Stimulated activated CD4-positive, alpha-beta T cell treated with anti-CD3 and anti-CD28 coated beads, Interleukin-1b, Interleukin-23, amount 100 ng/mL, for 4 hours (primary cell): ENCODE measurements around the gene CLEC16A.

Experiments
- DNase-seq, 2 donors: peaks; one replicate each; pipeline ENCODE4 v3.0.0-alpha.2; 2020; ENCODE audit warnings: low read depth in 2 of 2

CLEC16A gene

DNA sequence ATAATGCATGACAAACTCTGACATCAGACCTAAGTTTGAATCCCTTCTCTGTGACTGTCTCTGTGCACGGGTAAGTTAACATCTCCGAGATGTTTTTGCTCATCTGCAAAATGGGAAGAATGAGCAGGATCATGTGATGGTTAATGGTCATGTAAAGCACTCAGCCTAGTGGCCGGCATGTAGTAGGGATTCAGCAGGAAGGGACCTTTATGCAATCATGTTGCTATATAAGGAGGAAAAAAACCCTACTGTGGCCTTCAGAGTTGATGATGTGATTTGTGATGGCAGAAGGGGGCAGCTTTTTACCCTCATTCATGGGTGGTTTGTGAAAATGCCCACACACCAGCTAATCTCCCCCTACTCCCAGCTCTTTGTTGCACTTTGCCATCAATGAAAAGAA lies 24.1 kb downstream of the CLEC16A start:
- no peak for DNase-seq

DNA sequence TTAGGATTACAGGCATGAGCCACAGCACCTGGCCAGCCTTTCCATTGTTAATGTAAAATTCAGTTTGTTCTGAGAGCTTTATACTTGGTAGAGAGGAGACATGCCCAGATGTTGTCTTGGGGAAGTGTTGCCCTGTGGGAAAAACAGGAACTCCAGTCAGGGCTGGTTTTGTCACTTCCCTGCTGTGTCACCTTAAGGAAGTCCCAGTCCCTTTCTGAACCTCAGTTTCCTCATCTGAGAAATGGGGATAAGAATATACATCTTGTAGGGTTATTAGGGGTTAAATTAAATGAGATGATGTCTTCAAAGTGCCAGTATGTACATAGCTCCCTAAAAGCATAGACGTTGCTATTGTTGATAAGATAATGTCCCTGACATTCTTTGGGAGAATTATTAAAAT lies 25.3 kb downstream of the CLEC16A start:
- no peak for DNase-seq

DNA sequence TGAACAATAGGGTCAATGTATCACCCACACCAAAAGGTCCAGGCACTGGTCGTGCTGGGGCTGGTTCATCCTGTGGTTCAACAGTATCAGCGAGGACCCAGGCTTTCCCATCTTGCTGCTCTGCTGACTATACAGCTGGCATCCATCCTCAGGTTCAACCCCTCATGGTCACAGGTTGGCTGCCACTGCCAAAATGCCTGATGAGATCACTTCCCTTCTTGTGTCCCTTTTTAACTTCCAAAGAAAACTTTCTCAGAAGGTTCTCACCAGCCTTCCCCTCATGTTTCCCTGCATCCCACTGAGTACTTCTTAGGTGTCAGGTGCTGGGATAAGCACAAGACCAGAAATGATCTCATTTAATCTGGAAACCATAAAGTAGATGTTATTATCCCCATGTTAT lies 25.7 kb downstream of the CLEC16A start:
- no peak for DNase-seq

DNA sequence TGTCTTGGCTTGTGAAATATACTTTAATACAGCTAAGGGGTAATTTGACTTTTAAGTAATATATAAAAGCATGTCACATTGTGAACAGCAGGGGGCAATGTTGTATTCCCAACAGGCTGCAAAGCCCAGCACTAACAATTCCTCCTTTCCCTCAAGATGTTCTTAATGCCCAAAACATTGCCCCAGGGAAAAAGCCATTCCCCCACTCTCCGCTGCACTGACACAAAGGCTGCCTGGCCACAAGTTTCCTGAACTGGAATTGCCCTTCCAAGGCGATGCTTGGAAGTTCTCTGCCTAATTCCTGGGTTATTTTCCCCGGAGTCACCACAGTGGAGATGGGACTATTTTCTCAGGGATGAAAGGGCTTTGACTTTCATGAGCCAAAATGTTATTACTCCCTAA lies 27.2 kb downstream of the CLEC16A start:
- peak in 1 of 2 donors; percentile 35 for DNase-seq

DNA sequence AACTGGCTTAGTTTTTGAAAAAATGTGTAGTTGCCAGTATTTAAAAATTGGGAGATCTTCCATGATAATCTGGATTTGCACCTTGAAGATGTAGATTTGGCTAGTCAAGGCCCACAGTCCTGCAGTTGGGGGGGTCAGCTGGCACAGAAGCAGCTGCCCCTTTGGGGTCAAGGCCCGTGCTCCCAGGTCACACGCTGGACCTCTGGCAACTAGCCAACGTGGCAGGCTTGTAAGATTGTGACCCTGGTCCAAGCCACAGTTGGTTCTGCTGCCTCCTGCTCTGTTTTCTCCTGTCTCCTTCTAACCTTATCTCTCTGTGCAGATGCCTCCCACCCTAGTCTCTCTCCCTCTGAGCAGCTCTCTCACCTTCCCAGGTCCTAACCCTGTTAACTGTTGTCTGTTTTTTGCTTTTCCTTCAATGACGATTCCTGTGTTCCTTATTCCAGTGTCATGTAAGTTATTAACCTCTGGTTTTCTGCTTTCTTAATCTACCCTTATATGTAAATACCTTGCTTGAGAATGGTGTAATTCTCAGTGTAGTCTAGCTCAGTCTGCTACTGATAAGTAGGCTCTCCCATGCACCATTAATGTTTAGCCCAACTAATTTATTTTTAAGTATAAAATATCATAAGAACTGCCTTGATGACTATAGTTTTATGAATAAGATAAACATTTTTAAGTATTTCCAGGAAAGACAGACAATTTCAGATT lies 27.9 kb downstream of the CLEC16A start:
- DNase-seq: no peak

DNA sequence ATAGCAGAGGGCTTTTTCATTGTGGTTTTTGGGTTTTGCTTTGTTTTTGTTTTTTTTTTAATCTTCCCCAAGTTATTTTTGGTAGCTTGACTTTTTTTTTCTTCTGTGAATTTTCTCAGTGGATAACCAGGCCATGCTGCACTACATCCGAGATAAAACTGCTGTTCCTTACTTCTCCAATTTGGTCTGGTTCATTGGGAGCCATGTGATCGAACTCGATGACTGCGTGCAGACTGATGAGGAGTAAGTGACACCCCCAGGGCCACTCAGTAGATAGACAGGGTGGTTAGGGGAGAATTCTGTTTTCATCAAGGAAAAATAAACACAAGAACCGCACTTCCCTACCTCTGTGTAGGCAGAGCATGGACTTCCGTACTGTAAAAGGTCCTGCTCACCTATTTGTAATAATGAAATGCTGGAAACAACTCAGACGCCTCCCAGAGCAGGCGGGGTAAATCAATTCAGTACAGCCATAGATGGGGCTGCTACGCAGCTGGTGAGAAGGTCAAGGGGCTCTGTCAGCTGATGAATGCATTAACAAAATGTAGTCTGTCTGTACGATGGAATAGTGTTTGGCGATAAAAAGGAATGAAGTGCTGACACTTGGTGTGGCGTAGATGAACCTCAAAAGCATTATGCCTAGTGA lies 28.6 kb downstream of the CLEC16A start:
- DNase-seq: no peak

DNA sequence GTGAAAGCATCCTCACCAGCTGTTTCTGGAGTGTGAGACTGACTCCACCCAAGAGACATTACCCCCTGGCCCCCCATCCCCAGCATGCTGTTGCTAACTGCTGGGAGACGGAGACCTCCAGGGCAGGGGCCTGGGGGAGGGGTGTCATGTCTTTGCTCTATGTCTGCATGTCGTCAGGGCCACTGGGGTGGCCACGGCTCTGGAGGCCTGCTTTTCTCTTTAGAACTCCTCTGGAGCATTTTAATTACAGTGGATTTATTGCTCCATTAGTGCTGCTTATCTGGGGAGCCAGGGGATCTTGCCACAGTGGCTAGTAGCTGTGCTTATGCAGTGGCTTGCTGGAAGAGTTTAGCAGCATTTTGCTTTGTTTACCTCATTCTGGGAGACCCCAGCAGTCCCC lies 32.3 kb downstream of the CLEC16A start:
- no peak for DNase-seq

DNA sequence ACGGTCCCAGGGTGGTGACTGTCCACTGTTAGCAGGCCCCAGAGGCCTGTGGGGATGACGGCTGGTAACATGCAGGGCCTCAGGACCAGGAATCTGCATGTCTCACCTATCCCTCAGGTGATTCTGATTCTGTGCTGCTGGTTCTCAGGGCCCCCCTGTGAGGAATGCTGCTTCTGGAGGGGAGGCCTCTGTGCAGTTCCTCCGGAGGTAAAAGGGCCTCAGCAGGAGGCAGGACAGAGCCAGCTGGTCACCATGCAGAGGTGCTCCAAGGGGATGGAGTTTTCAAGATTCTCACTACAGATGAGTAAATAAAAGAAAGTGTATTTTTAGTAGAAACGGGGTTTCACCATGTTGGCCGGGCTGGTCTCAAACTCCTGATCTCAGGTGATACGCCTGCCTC lies 33.8 kb downstream of the CLEC16A start:
- no peak for DNase-seq

DNA sequence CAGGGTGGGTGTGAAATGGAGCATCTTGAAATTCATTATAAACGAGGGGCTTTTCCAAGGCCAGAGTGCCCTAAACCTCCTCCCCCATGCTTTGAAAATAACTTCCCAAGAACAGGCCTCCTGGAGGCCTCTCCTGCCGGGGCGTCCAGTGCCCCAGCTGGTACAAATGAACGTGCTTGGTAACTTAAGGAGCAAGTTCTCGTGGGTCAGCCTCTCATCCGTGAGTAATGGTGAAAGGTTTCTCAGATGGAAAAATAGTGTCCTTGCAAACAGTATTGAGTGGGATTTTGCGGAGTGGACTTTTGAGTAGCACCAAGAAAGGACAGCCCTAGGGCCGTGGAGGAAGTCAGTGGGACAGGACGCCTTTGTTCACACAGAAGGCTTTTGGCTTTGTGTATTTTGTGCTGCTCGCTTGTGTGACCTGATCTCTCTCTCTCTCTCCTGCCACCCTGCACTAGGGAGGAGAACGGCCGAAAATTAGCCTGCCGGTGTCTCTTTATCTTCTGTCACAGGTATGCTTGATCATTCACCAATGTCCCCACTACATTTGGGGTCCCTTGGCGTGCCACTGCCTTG lies 34.6 kb downstream of the CLEC16A start:
- no peak for DNase-seq

DNA sequence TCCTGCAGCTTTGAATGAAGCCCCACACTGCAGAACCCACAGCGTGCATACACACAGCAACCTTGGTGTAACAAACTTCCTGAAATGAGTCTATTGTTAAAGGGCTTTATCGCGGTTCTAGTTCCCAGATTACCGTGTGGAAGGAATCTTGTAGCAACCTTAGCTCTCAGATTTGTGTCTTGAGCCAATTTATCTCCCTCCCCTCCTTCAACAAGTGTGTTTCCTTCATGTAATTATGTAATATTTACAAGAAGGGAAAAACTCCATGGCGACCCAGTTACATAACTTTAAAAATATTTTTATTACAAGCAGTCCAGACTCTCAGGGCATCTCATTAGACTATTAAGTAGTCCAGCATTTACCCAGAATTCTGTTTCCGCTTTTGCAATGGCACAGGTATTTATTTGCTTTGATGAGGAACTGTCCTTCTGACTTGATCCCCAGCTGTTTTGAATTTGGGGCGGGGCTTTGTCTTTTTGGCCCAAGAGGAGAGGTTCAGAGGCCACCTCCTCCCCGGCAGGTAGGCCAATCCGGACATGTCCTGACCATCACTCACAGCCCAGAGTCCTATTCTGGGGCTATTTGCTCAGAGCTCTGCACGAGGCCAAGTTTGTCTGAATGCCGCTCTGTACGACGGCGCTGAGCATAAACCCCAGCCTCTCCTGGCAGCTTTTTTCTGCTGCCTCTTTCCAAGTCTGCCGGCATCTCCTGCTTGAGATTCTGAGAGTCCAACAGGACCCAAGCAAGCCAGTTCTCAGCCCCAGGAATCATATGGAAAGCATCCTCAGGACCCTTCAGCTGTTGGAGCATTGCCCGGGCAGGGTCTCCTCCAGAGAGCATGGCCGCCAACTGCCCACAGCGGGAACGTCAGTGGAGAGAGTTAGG lies 35.6 kb downstream of the CLEC16A start:
- no peak for DNase-seq

DNA sequence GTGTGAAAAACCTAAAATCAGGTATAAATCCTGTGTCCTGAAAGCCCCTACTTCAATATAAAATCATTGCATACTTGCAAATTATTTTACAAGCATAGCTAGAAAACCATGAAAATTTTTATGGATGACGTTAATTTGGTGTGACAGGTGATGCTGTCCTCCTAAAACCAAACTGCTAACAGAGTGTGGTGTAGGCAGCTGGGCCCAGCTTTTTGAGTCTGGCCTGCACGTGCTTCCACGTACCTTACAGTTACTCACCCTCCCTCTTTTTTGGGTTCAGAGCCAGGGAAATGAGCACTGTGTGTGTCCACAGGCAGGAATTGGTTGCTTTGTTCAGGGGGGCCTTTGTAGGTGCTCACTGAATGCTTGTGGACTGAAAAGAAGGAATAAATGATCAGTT lies 36.4 kb downstream of the CLEC16A start:
- no peak for DNase-seq

DNA sequence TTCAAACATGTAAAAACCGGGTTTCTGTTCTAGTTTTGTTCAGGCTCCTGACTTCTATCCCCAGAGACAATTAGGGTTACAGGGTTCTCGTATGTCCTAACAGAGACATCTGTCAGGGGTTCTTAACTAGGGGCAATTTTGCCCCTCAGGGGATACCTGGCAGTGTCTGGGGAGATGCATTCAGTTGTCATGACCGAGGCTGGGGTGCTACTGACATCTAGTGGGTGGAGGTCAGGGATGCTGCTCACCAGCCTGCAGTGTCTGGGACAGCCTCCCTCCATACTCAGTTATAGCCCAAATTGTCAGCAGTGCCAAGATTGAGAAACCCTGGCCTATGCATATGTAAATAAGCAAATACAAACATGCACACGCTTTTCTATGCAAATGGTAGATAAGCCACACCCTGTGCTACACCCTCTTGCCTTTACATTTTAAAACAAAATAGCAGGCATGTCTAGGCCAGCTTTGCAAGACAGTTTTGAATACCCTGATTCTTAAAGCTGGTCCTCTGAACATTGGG lies 37.4 kb downstream of the CLEC16A start:
- DNase-seq: no peak

DNA sequence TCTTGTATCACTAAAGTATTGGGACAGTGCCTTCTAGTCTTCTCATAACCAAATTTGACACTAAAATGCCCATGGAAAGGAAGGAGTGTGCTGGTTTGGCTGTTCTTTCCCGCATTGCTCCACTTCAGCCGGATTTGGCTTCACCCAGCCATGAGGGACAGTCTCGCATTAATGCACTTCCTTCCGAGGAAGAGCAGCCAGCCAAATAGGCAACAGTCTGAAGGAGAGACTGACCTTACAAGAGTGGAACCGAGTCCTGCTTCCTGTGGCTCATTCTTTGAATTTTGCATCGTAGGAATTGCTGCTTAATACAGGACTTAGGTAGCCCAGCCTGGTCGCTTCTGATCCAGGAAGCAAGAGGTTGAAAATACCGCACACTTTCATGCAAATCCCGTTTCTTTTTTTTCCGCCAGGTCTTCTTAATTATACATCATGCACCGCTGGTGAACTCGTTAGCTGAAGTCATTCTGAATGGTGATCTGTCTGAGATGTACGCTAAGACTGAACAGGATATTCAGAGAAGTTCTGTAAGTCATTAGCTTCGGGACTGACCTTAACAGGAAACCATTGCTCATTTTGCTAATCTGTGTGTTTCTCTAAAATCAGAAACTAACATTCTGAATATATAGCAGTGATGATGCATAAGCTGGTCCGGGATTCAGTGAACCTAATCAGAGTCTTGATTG lies 38.2 kb downstream of the CLEC16A start:
- no peak for DNase-seq

DNA sequence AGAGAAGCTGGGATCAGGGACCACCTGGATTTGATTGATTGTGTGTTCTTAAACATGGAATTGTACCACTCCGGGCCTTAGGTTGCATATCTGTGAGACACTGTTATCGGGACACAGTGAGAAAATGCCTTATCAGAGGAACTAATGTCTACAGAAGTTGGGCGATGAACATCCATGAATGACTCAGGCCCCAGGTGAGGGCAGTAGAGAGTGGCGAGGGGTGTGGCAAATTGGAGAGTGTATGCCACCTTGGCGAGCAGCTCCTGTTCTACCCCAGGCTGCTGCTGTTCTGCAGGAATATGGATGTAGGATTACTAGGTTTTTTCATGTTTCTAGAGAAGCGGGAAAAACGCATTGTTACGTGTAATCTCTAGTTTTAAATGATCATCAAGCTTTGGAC lies 38.8 kb downstream of the CLEC16A start:
- DNase-seq: no peak

DNA sequence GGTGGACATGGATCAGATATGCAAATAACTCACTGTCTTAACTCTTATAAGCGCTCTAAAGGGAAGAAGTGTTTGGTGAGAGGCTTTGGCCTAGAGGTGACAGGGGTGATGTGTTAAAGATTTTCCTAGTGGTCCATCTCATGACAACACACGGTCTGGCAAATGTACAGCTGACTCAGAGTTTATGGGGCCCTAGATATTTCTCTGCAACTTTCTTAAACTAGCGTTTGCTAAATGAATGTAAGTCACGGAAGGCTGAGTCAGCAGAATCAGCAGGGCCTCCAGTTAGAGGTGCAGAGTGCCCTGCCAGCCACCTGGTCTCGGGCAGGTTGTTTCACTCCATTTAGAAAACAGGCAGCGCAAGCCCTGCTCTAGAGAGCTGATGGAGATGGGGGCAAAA lies 40.1 kb downstream of the CLEC16A start:
- DNase-seq: no peak

DNA sequence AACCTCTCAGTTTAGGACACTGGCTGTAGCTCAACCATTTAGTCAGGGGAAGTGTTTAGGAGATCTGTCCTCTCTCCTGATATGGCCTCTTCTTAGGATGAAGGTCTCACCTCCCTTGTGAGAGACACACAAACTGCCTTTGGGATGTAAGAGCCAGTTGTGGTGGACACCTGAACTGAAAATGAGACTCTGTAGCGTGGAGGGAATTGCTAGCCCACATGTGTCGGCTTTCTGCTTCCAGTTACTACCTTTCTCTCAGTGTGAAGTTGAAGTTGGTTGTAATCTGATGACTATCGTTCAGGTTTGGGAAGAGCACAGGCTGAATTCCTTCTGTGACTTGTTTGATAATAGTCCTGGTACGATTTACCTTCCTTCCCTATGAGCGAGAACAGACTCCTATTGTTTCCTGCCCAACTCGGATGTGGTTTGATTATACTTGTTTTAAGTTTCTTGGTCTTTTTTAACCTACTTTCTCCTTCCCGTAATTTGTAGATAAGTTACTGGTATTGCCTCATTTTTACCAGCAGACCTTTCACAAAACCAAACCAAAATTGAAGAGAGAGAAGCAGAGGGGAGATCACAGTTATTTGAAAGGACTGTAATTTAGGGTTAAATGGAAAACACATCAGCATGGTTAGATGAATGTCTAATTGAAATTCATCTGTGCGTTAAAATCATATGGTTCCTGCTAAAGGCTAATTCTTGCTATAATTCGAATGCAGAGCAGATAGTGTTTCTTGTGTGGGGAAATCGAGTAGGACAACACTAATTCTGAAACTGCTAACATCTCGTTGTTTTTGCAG lies 43.2 kb downstream of the CLEC16A start:
- no peak for DNase-seq

DNA sequence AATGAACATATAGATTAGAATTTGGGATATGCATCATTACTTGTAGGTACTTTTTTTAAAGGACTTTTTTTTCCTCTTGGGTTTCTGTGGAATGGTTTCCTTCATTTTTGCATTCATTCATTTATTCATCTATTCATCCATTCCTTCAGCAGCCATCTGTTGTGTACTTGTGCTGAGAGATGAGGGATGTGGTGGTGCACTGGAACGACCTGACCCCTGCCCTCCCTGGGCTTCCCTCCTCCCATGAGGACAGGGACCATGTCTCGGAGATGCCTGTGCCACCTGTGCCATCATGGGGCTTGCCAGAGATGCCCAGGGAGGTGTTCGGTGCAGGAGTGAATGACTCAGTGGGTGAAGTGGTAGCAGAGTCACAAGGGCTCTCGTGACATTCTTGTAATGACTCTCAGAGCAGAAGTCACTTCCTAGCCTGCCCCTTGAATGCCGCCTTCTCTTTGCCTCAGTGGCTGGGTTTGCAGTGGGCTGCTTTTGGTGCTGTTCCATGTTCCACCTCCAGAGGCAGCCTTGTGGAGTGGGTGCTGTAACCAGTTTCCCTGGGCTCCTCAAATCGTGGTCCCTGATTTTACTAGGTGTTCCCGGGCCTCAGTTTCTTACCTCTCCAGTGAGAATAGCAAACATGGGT lies 43.9 kb downstream of the CLEC16A start:
- DNase-seq: peak; percentile 28 to 49

DNA sequence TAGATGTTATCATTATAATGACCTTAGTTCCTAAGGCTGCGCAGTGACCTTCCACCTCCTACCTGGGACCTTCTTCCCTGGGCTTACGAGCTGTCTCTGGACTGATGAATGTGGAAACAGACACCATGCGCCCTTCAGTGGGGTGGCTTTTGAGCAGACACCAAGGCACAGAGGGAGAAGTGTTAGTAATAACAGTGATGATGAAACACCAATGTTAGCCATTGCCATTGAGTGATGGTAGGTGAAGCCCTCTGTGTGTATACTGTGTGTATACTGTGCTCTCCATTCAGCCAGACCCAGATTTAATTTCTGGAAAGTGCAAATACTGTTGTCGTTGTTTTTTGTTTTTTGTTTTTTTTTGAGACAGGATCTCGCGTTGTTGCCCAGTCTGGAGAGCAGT lies 44.5 kb downstream of the CLEC16A start:
- DNase-seq: no peak

DNA sequence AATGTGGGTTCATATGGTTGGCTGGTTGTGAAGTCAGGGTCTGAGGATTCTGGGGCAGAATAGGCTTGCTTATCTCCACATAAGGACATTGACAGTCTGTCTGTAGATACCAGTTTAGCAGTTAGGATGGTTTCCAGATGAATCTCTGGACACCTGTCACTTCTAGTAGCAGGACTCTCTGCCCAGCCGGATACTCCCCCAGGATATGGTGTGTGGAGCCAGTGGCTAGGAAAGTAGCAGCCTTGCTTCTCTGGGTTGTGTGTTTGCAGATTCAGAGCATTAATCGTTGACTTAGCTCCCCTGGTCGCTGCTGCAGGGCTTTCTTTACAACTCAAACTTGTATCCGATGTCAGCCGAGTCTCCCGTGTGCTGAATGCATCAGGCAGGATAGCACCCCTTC lies 45.2 kb downstream of the CLEC16A start:
- no peak for DNase-seq

DNA sequence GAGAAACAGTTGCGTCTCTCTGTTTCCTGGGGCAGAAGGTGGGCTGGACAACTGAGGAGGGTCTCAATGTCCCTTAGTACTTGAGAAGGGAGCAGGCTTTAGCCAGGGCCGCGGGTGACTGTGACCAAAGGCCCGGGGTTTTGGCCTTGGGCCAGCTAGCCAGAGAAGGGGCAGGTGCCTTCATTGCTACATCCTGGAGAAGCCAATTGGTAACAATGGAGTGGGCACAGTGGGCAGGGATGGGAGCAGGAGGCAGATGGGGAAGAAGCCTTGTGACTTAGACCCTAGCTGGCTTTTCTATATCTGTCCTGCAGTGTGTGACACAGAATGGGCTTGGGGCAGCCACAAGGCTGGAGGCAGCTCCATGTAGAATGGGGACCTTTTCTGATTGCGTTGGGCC lies 46.0 kb downstream of the CLEC16A start:
- no peak for DNase-seq
